Activated T-cell treated with anti-CD3 and anti-CD28 coated beads for 4 hours (primary cell): Measurements from ENCODE around the gene ZNF316.
"Not testable (repeated sequence)": the region's sequence is repeated elsewhere in the genome, so short reads cannot be mapped to it uniquely, and the experiment has no call there.

ENCODE experiments used
- DNase-seq: peaks from one replicate; pipeline ENCODE4 v3.0.0-alpha.2; 2020

ZNF316 gene

DNA sequence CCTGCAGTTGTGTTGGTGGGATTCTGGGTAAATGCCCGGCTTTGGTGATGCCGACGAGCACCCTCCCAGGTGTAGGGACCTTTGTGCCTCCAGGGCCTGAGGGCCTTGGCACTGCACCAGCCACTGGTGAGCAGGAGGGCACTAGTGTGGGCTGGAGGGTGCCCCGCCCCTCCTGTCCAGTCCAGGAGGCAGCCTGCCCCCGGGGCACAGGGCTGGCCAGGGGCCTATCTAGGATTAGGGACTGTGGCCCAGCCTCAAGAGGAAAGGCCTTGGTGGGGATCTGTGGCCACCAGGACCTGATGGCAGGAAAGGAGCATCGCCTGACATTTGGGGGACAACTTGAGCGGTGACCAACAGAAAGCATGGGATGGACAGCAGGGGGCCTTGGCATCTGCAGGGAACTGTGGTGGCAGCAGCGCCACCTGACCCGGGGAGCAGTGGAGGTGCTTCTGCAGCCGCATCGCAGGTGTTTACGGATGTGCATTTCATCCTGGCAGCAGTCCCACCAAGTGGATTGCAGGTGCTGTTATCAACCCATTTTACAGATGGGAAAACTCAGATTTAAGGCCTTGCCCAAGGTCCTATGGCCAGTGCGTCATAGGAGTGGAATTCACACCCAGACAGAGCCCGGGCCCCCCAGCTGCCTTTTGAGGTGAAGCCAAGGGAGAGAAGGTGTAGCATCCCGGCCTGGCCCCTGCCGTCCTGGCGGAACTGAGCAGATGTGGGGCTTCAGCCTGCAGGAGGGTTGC lies 11.1 kb downstream of the ZNF316 start:
- no peak for DNase-seq

DNA sequence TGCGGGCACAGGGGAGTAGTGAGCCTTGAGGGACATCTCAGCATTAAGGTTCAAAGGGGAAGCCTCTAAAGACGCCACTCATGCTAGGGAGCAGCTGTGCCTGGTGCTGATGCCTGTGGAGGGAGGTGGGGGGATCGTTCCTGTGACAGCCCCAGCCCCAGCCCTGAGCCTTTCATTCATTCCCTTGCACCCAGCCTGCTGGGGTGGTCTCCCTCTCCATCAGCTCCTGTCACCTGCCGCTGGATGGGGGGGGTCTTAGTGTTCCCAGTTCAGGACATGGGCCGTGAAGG lies 11.6 kb downstream of the ZNF316 start:
- DNase-seq, result no peak

DNA sequence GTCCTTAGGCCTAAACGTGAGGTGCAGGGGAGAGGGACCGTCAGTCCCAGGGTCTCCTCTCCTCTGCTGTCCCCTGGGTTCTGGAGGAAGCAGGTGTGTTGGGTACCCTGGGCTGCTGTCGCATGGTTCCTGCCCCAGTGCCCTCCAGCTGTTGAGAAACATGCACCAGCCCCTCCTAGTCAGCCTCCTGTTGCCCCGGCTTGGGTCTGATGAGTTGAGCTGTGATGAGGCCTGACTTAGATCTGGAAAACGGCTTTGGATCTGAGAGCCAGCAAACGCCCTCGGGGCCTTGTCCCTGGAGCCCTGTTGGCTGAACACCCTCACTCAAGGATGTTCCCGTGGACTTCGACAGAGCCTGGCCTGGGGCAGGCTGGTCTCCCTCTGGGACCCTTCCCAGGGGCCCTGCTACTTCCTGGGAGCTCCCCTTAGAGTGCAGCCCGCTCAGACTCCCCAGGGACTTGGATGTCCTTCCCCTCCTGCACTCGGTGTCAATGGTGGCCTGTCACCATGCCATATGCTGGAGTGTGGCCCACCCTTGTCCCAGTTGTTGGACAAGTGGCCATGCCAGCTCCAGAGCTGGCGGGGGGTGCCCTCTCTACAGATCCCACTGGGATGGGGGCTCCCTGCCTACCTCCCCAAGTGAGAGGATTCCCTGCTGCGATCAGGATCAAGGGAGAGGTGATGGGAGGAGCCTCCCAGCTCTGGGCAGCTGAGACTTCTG lies 12.3 kb downstream of the ZNF316 start:
- no peak for DNase-seq

DNA sequence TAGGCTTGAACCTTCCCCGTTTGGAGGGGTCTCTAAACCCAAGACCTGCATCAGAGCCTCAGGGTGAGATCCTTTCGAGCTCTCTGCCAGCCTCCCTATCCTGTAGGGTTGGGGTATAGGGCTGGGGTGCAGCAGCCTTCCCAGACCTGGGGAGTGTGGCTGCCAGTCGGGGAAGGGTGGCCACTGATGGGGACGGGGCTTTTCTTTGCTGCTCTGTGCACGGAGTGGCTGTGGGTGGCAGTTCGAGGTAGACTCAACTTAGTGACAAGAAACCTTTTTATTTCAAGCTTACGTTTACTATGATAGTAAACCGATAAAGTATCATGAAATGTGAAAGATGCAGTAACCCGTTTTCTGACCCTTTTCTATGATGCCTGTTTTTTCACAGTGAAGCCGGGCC lies 13.0 kb downstream of the ZNF316 start:
- DNase-seq, result no peak

DNA sequence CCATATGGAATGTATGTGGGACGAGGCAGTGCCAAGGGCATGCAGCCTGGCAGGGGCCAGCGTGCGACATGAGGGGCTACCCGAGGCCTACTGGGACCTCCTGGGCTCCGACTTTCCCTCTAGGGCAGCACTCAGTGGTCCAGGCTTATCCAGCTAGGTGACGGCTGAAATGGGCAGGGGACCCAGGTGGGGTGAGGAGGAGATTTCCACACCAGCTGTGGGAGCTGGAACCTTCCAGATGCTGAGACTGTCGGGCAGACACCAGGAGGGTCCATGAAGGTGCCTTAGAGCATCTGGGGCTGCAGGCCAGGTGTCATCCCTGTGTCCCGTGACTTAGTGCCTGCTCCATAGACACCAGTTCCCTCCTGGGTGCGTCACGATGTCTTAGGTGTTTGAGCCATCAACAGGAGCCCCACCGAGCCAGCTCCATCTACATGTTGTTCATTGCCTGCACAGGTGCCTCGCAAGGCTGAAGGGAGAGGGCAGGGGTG lies 13.4 kb downstream of the ZNF316 start:
- DNase-seq, result no peak

DNA sequence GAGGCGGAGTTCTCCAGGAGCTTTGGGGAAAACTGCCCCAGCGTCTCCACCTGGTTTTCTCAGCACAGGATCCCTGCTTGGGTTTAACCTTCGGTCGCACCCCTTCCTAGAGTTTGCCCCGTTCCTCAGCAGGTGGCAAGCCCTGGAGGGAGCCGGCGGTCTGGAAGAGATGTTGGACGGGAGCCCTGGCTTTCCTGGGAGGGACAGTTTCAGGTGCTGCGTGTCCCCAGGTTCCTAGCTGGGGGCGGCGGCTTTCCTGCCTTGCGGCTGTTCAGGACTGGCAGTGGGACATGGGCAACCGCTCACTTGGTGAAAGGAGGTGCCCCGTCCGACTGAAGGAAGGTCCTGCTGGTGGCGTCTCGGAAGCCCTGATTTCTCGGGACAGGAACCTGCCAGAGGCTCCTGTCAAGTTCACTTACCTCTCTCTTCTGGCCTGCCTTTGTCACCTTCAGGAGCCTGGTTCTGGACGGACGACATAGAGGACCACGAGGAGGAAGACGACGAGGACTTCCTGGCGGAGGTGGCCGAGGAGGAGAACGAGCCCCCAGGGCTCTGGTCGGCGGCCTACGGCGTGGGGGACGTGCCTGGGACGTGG lies 14.8 kb downstream of the ZNF316 start:
- DNase-seq, result no peak

DNA sequence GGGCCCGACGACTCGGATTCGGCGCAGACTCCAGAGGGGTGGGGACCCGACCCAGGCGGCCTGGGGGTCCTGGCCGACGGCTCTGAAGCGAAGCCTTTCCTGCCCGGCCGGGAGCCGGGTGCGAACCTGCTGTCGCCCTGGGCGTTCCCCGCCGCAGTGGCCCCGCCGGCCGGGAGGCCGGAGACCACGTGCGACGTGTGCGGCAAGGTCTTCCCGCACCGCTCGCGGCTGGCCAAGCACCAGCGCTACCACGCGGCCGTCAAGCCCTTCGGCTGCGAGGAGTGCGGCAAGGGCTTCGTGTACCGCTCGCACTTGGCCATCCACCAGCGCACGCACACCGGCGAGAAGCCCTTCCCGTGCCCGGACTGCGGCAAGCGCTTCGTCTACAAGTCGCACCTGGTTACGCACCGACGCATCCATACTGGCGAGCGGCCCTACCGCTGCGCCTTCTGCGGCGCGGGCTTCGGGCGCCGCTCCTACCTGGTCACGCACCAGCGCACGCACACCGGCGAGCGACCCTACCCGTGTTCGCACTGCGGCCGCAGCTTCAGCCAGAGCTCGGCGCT lies 15.4 kb downstream of the ZNF316 start:
- DNase-seq, result no peak

DNA sequence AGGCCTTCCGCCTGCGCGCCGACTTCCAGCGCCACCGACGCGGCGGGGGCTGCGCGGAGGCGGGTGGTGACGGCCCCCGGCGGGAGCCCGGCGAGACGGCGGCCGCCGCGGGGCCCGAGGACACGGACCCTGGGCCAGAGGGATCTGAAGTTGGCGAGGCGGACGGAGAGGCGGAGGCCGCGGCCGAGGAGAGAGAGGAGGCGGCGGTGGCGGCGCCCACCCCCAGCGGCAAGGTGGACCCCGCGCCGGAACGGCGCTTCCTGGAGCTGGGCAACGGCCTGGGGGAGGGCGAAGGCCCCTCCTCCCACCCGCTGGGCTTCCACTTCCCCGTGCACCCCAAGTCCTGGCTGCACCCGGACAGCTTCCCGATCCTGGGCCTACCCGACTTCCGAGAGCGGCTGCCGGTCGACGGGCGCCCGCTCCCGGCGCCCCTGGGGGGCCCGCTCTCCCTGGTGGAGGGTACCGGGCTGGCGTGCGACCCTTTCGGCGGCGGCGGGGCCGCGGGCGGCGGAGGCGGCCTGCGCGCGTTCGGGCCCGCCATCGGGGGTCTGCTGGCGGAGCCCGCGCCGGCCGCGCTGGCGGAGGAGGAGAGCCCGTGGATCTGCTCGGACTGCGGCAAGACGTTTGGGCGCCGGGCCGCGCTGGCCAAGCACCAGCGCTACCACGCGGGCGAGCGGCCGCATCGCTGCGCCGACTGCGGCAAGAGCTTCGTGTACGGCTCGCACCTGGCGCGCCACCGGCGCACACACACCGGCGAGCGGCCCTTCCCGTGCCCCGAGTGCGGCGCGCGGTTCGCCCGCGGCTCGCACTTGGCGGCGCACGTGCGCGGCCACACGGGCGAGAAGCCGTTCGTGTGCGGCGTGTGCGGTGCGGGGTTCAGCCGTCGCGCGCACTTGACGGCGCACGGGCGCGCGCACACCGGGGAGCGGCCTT lies 16.2 kb downstream of the ZNF316 start:
- no peak for DNase-seq

DNA sequence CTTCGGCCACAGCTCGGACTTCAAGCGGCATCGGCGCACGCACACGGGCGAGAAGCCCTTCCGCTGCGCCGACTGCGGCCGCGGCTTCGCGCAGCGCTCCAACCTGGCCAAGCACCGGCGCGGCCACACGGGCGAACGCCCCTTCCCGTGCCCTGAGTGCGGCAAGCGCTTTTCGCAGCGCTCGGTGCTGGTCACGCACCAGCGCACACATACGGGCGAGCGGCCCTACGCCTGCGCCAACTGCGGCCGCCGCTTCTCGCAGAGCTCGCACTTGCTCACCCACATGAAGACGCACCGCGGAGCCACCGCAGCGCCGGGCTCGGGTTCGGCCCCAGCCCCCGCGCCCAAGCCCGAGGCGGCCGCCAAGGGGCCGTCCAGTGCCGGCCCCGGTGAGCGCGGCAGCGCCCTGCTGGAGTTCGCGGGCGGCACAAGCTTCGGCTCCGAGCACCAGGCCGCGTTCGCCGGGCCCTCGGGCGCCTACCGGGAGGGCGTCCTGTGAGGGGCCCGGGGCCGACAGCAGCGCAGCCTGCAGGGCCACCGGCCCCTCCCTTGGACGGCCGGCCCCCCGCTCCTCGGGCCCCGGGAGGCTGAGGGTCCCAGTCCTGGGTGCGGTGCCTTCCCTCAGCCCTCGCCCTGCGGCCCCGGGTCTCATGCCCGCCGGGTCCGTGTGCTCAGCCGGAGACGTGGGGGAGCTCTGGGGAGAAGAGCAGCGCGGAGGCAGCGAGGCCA lies 17.2 kb downstream of the ZNF316 start:
- DNase-seq, result no peak

DNA sequence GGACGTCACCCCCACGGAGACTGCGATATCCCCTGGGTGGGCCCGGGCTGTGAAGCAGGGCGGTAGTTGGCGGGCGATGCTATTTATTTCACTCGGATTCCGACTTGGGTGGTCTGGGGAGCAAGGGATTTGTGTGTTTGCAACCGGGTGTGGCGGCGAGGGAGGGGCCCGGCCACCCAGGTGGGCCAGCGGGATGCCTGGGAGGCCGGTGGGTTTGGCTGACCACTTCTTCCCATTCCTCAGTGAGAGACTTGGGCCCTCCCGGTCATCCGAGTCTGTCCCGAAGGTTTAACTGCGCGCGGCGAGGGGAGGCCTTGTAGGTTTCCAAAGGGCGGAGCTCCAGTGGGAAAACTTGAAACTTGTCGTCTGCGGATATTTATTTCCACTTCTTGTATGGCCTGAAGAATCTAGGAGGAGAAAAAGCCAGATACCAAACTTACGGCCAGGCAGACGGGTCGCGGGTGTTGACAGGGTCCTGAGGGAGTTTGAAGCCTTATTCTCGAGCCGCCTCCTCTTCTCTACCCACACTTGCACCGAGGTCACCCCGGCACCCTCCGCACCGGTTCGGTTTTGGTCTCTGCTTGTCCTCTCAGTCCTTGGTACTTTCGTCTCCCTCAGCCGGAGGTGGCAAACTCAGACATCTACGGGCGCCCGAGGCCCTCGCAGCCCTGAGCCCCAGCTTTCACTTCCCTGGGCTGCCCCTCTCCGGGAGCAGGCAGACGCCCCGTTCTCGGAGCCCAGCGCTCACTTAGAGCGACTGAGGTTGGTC lies 17.9 kb downstream of the ZNF316 start:
- no peak for DNase-seq

DNA sequence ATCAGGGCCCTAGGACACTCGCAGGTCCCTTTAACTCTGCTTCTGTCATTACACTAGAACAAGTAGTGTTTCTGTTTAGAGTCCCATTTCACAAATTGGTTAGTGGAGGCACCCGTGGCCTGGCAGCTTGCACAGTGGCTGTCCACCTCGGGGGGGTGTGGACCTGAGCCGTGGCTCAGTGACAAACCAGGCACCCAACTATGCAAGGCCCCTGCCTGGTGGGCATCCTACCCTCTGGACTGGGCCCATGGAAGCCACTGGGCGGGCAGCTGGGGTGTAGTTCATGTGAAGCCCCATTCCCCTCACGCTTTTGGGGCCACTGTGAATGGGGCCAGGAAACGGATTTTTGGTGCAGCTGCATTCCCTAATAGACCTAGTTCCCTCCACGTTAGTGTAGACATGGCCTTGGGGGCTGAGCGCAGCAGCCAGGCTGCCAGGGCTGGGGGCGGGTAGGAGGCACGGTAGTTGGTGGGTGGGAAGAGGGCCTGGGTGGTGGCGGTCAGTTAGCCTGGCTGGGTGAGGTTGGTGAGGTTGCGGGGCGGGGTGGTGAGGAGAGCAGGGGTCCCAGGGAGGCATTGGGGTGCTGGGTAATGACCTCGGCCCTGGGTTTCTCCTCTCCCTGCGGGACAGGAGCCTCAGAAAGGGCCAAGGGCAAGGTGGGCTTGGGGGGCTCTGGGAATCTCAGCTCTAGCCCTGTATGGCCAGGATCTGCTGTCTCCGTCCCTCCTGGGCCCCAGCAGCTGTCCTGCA lies 18.7 kb downstream of the ZNF316 start:
- no peak for DNase-seq

DNA sequence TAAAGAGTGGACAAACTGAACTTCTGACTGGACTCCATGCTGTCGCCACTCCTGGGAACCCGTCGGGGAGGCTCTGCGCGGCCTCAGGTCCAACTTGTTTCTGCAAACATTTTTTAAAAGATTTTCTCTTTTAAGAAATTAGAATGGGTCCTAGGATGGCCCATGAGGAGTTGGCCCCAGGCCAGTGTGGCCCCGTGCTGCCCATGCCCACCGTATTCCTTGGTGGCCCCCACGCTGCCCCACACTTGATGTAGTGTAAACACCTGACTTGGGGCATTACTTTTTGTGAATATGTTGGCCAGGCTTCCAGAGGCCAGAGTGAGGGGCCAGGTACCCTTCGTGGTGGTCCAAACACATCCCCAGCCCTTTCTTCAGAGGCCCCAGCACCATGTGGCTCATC lies 19.3 kb downstream of the ZNF316 start:
- DNase-seq, result no peak

DNA sequence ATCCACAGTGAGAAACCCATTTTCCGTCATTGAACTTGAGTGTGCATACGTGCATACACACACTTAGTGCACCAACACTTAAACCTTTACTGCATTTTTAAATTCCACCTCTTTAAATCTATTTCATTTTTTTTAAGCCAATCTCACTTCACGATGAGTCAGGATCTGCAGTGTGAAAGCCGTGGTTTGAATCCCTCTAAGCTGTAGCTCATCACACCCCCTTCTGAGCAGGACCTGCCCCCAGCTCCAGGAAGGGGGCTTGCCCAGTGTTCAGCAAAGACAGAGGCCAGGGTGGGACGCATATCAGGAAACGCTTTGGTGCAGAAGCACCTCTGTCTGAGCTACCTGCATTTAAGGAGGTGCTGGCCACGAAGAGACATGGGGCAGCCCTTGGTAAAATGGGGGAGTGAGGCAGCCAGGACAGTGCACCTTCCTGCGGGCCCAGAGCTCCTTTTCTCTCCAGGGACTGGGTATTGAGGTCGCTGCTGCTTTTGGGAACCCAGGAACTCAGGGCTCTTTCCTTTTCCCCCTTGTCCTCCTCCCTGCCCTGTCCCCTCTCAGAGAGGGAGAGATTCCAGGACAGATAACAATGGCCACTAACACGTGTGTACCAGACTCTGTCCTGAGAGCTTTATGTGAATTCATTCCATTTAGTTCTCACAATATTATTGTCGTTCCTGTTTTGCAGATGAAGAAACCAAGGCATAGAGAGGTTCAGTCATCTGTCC lies 21.7 kb downstream of the ZNF316 start:
- no peak for DNase-seq

DNA sequence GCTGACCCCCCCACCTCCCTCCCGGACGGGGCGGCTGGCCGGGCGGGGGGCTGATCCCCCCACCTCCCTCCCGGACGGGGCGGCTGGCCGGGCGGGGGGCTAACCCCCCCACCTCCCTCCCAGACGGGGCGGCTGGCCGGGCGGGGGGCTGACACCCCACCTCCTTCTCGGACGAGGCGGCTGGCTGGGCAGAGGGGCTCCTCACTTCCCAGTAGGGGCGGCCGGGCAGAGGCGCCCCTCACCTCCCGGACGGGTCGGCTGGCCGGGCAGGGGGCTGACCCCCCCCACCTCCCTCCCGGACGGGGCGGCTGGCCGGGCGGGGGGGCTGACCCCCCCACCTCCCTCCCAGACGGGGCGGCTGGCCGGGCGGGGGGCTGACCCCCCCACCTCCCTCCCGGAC lies 33.7 kb downstream of the ZNF316 start:
- DNase-seq, result not testable (repeated sequence)

DNA sequence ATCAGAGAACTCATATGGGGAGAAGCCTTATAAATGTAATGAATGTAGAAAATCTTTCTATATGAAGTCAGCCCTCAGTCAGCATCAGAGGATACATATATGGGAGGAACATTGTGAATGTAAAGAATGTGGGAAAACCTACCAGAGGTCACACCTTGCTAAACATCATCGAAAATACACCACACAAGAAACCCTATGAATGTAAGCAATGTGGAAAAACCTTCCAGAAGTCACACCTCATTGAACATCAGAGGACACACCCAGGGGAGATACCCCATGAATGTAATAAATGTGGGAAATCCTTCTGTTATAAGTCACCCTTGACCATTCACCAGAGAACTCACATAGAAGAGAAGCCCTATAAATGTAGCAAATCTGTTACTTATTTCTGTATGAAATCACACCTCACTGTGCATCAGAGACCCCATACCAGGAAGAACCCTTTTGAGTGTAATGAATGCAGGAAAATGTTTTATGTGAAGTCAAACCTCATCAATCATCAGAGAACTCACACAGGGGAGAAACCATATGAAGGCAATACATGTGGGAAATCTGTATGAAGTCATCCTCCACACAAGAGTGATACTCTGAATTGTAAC lies 38.8 kb downstream of the ZNF316 start:
- no peak for DNase-seq

DNA sequence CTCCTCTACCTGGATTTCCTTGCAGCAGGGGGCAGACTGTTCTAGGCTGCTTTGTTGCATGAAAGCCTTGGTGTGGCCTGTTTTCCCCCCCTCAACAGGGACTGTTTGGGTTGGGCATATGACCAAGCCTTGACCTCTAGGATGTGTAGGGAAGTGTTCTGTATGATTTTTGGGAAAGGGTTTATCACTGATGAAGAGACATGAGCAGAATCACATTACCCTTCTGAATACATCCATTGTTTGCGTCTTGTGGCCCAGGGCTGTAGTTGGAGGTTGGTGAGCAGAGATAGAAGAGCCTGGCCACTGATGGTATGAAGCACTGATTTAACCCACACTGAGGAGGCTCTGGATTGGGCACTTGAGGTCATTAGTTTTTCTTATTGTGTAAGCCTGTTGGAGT lies 43.0 kb downstream of the ZNF316 start:
- no peak for DNase-seq

DNA sequence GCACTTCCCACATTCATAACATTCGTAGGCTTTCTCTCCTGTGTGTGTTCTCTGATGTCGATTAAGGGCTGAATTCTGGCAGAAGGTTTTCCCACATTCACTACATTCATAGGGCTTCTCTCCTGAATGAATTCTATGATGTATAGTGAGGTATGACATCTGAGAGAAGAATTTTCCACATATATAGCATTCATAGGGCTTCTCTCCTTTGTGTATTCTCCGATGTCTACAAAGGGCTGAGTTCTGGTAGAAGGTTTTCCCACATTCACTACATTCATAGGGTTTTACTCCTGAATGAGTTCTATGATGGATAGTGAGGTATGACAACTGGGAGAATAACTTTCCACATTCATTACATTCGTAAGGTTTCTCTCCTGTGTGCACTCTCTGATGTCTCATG lies 54.0 kb downstream of the ZNF316 start:
- no peak for DNase-seq

DNA sequence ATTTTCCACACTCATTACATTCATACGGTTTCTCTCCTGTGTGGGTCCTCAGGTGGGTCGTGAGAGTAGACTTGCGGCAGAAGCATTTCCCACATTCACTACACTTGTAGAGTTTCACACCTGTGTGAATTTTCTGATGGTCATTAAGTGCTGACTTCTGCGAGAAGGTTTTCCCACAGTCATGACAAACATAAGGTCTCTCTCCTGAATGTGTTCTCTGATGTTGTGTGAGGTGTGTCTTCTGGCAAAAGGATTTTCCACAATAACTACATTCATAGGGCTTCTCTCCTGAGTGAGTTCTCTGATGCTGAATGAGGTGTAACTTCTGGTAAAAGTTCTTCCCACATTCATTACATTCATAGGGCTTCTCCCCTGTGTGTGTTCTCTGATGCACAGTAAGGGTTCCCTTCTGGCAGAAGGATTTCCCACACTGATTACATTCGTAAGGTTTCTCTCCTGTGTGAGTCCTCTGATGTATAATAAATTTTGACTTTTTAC lies 54.5 kb downstream of the ZNF316 start:
- DNase-seq, result no peak

DNA sequence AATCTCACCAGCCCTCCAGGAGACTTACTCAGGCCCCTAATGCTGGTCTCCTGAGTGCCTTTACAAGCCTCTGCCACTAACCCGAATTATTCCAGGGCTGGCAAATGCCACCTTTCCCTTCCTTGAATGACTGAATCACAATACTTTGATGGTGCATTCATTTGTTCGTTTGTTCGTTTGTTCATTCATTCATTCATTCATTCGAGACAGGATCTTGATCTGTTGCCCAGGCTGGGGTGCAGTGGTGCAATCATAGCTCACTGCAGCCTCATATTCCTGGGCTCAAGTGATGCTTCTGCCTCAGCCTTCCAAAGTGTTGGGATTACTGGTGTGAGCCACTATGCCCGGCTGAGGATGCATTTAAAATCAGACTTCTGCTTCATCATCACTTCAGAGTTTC lies 63.7 kb downstream of the ZNF316 start:
- DNase-seq, result no peak
